GM18951 (cell line): Measurements from ENCODE around the gene FLRT1.

Experiments used
- POLR2A ChIP-seq: IDR thresholded peaks from 4 replicates; pipeline ENCODE4 v1.6.1; 2011; ENCODE audit warnings: mild to moderate bottlenecking; ENCODE audit not compliant: insufficient read length, insufficient read depth; ENCODE audit errors: extremely low read depth
- in situ Hi-C: fragments of 300-500 bp; cut with MboI; formaldehyde crosslinking; loops from one replicate; pipeline ENCODE4 v1.12.0; 2022; ENCODE audit warnings: low sequenced_read_pairs, mixed read lengths, inconsistent platforms; ENCODE audit not compliant: unreplicated experiment

Gene FLRT1

DNA sequence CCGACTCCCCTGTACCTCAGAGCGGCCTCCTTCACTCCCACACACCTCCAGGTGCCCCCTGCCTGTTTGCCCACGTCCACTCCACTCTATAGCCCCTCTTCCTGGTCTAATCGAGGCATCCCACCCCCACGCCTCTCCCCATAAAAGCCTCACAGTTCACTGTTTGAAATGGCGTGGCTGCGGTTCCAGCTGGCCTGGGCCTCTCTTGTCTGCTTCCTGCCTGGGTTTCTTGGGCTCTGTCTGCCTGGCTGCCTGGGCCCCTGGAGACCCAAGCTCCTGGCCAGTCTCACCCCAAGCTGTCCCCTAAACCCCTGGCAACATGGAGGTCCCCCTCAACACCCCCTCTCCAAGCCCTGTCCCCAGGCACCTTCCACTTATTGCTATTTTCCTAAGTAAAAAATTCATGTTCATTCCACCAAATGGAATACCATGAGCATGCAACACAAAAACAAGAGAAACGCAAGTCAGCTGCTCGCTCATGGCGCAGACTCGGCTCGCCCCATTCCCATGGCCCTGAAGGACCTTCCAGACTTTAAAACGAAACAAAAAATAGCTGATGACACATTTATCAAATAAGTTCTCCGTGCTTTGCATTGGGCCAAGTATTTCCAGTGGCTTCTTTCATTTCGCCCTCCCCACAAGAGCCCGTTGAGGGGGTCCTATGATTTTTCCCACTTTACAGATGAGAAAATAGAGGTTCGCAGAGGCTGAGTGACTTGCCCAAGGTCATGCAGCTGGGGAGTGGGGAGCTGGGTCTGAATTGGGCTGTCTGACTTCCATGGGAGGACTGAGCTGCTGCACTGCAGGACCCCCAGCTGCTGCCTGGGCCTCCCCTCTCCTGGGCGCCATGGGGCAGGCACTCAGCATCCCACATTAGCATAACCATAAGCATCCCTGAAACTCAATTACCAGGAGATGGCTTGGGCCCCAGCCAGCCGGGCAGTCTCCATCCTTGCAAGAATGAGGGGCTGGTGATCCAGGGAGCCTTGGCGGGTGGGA, 11.7 kb upstream of the FLRT1 start:
- no peak for TF ChIP-seq POLR2A
- in situ Hi-C loops = no loop called here

DNA sequence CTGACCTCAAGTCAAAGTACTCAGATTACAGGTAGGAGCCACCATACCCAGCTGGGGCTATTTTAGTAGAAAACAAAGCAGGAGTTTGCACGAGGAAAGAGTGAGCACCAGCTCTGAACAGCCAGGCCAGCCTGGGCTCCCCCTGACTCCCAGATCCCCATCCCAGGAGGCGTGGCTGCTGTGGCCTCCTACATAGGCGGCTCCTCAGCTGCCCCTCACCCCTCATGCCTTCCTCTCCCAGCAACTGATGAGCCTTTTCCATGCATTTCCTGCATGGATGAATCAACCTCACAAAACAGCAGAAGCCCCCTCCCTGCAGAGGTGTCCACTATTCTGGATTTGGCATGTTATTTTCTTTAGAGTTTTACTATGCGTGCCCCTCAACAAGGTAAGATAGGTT, 10.5 kb upstream of the FLRT1 start:
- no peak for TF ChIP-seq POLR2A
- in situ Hi-C loops = no loop called here

DNA sequence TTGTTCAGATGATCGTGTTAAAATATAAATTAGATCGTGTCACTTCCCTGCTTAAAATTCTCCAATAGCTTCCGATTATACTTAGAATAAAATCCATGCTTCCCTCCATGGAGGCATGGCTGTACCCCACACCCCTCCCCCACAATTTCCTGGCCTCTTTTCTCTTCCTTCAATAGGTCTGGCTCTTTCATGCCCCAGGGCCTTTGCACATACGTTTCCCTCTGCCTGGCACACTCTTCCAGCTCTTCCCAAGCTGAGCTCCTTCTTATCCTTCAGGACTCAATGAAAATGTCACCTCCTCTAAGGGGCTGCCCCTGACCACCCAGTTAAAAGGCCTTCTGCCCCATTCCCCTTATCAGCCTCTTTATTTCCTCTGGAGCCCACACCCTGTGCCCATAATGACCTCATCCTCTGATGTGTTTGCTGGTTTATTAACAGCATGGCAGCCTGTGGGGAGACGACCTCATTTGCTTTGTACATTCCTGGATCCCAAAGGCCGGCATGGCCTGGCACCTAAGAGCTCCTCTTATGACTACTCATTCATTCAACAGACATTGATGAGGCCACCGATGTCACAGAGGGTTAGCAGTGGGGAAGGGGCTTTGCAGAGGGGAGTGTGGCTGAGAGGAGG, 9.0 kb upstream of the FLRT1 start:
- TF ChIP-seq POLR2A = no peak
- in situ Hi-C loops = no loop called here

DNA sequence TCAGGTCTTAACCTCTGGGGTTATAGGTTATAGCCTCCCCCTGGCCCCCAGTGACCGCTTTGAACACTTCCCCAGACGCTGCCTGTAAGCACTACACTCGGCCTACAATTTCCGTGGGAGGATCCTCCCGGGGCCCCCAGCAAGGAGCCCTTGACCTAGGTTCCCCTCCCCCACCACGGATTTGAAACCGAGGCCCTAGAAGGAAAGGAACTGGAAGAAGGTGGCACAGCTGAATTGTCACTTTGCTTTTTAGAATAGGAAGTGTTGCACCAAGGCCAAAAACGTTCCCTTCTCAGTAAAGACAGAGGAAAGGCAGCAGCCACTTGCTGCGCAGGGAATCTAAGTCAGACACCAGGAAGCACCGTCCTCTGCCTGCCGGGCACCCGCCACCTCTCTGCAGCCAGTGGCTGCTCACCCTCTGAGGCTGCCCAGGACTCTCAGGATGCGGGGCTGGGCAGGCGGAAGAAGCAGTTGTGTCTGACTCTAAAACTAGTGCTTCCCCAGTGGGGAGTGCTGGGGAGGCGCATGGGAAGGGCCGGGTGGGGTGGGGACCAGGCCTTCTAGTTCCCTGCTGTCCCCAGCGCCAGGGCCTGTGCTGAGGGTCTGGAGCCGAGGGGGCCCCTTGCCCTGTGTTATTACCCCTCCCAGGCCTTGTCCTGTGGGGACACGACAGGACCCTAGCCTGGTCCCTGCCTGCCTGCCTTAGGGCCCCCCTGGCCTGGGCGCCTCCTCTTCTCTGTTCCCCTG, 7.9 kb upstream of the FLRT1 start:
- TF ChIP-seq POLR2A = no peak
- in situ Hi-C loops = no loop called here

DNA sequence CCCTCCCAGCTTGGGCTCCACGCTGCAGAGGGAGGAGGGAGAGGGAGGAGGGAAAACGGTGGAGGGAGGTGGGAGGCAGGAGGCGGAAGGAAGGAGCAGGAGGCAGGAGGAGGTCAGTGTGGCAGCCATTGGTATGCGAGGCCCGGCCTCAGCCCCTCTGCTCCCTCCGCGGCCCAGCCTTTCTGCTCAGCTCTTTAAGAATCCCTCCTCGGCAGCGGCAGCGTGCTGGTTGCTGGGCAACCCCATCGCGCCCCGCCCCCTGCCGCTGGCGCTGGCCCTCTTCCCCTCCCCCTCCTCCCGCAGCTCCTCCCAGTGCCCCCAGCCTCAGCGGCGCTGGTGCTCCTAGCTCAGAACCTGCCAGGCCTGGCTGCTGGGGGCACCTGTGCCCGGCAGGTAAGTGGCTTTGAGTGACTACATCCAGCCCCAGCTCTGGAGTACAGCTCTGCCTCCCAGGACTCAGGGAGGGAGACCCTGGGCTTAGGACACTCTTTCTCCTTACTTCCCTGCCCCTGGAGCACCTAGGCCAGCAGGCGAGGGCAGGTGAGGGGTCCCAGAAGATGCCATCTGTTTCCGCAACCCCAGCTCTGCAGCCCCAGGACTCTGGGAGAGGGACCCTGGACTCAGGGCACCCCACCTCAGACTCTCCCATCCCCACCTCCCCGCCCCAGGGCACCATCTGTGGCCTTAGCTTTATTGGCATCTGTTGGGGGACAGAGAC, 7.2 kb upstream of the FLRT1 start:
- TF ChIP-seq POLR2A = no peak
- in situ Hi-C loops = no loop called here

DNA sequence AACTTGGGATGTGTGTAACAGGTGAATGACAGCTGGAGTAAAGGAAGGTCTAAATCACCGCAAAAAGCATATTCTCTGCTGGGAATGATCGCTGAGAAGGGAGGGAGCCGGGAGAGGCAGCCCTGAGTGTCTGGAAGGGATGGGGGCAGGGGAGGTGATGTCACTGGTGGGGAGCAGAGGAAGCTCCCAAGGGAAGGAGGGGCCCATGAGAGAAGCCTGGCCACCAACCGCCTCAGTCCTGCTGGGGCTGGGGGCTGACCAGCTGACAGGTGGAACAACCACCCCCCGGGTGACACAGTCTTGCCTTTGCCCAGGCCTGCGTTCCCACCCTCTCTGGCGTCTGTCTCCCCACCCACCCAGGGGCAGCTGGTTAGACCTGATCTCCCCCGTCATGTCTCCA, 6.0 kb upstream of the FLRT1 start:
- TF ChIP-seq POLR2A = no peak
- in situ Hi-C loops = no loop called here

DNA sequence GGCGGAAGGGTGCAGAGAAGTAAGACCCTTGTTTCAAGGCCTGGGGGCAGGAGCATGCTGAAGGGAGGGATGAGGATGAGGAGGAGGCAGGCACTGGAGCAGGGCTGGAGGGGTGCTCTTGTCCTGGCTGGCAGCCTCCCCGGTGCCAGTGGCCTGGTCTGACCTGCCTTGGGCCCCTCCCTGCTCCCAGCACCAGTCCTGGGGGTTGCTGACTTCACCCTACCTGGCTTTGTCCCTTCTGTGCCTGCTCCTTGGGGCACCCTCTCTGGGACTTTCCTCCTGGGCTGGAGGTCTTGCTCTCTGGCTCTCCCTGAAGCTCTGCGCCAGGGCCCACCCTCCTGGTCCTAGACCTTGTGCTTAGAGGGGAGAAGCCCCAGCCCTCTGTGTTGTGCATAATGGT, 4.7 kb upstream of the FLRT1 start:
- in situ Hi-C loops = no loop called here
- no peak for TF ChIP-seq POLR2A

DNA sequence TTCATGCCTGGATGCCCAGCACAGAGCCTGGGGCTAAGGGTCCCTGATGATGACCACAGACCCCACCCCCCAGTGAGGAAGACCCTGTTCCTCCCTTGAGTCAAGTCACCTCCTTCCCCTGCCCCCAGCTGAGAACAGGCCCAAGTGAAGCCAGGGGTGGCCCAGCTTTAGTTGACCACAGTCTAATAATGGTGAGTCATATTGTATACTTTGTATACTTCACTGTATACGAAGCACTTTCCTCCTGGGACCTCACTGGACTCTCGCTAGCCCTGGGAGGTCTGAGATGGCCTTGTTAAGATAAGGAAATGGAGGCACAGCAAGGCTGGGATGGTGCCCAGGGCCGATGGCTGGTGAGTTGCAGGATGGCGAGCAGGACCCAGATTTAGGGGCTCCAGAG, 3.7 kb upstream of the FLRT1 start:
- no peak for TF ChIP-seq POLR2A
- in situ Hi-C loops = no loop called here

DNA sequence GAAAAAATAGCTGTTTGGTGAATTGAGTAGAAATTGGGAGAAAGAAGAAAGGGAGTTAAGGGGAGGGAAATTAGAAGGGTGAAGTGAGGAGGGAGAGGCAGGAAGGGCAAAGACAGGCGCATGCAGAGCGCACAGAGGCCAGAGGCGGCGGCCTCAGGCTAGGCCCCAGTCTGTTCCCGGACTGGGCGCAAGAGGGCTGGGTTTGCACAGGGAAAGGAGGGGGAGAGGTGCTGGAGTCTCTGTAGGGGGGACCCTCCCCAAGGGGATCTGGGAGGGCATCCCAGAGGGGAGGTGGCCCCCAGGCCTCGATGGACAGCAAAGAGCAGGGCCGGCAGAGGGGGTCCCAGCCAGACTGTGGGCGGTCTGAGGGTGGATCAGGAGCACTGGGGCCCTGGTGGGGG, 1.3 kb upstream of the FLRT1 start:
- TF ChIP-seq POLR2A = no peak
- in situ Hi-C loops = no loop called here

DNA sequence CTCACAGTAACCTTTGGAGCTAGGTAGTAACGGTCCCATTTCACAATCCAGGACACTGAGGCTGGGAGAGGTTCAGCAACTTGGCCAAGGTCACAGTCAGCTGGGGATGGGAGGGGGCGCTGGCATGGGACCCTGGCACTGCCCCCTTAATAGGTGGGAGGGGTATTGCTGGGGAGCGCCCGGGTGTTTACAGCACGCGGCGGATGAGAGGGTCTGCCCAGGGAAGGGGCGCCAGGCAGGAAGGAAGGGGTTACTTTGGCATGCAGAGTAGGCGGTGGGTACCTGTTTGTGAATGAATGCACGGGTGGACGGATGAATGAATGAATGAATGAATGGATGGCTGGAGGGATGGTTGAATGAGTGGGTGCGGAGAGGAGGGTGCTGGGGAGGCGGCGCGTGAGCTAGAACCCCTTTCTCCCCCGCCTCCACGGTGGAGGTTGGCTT, 628 bp upstream of the FLRT1 start:
- TF ChIP-seq POLR2A = no peak
- in situ Hi-C loops = no loop called here

DNA sequence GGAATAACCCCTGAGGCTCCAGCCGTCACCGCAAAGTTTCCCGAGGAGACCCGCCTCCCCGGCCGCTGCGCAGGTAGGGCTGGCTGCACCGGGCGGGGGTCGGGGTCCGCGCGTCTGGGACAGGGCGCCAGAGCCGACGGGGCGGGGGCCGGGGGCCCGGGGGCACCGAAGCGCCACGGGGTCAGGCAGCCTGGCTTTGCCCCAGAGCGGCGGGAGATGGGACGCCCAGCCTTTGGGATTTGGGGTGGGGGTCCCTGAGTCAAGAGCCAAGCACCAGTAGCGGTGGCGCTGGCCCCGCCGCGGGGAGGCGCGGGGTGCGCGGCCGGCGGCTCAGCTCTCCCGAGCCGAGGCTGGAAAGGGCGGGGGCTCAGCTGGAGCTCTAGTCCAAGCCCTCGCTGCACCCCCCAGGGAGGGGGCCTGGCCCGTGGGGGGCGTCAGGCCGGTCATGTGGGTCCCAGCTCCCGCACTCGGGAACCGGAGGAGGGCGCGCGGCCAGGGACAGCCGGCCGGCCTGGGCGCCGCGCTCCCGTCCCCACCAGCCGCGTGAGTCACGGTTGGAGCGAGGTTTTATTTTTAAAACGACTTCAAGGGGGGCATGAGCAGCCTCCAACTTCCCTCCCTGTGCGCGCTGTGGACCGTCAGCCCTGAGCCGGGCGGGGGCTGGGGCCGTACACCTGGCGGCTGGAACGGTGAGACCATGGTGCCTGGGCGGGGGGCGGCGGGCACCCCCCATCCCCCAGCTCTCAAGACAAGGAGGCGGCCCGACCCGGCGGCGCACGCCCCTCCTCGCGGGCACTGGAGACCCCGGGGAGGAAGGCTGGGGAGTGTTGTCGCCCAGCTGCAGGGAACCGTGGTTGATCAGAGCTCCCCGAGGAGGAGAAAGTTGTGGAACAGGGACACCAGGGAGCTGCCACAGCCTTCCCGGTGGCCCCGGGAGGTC, 626 bp downstream of the FLRT1 start:
- in situ Hi-C loops = no loop called here
- TF ChIP-seq POLR2A = no peak
